NCI-H1436 treated with DMSO at 0.1 percent for 48 hours (cell line): ENCODE measurements around the gene MYH13.
"Not testable (repeated sequence)": the region's sequence is repeated elsewhere in the genome, so short reads cannot be mapped to it uniquely, and the experiment has no call there.

Experiments used
- DNase-seq: peaks from one replicate; lab custom pipeline; 2025; lab: John Stamatoyannopoulos, UW

The MYH13 gene

GRCh38 chr17:10304758-10305300 is 68.0 kb downstream of the MYH13 start:
- no peak for DNase-seq

- no peak for DNase-seq
These were observed 75.1 kb downstream of the MYH13 start for GRCh38 chr17:10297691-10298090.

- no peak for DNase-seq
These were observed 77.0 kb downstream of the MYH13 start for GRCh38 chr17:10295728-10296343.

- DNase-seq, result no peak
These were observed 78.6 kb downstream of the MYH13 start for GRCh38 chr17:10294180-10294579.

GRCh38 chr17:10292057-10292937 is 80.5 kb downstream of the MYH13 start:
- no peak for DNase-seq

- not testable (repeated sequence) for DNase-seq
These were observed 81.2 kb downstream of the MYH13 start for GRCh38 chr17:10291576-10291975.

- DNase-seq, result no peak
These were observed 82.8 kb downstream of the MYH13 start for GRCh38 chr17:10290041-10290440.

GRCh38 chr17:10286324-10286723 is 86.5 kb downstream of the MYH13 start:
- DNase-seq, result no peak

GRCh38 chr17:10285896-10286295 is 86.9 kb downstream of the MYH13 start:
- DNase-seq, result no peak

GRCh38 chr17:10280068-10280467 is 92.7 kb downstream of the MYH13 start:
- no peak for DNase-seq

GRCh38 chr17:10278218-10278617 is 94.6 kb downstream of the MYH13 start:
- DNase-seq, result no peak

- DNase-seq, result no peak
These were observed 96.4 kb downstream of the MYH13 start for GRCh38 chr17:10276436-10276835.

- no peak for DNase-seq
These were observed 97.4 kb downstream of the MYH13 start for GRCh38 chr17:10275418-10275817.

- no peak for DNase-seq
These were observed 101.7 kb downstream of the MYH13 start for GRCh38 chr17:10271106-10271562.

- no peak for DNase-seq
These were observed 102.5 kb downstream of the MYH13 start for GRCh38 chr17:10270258-10270657.

- DNase-seq, result no peak
These were observed 104.8 kb downstream of the MYH13 start for GRCh38 chr17:10268005-10268404.

GRCh38 chr17:10266296-10266876 is 106.4 kb downstream of the MYH13 start:
- DNase-seq, result no peak

GRCh38 chr17:10265100-10265810 is 107.6 kb downstream of the MYH13 start:
- DNase-seq, result no peak

- no peak for DNase-seq
These were observed 108.8 kb downstream of the MYH13 start for GRCh38 chr17:10264051-10264450.

GRCh38 chr17:10262451-10262850 is 110.4 kb downstream of the MYH13 start:
- no peak for DNase-seq

- no peak for DNase-seq
These were observed 111.7 kb downstream of the MYH13 start for GRCh38 chr17:10261098-10261497.
